ENCODE measurements around the gene DNMT3L. TPM values are rescaled to one million over a fixed set of nuclear protein-coding genes. Genes with fewer than 3 reads are reported as not detected.
A peak's percentile ranks its signal among the peaks of the same experiment; 100 is the strongest.
"Not testable (repeated sequence)": the region's sequence is repeated elsewhere in the genome, so short reads cannot be mapped to it uniquely, and the experiment has no call there.

DNMT3L gene
- total RNA-seq, 1 donor from 2014 or later = not detected

- ATAC-seq; H3K27me3 ChIP-seq (ENCODE audit: low read depth); H3K9me3 ChIP-seq; H3K4me3 ChIP-seq; intact Hi-C loops (cut with DNase I); H3K4me1 ChIP-seq; H3K27ac ChIP-seq; DNase-seq; H3K36me3 ChIP-seq: not testable (repeated sequence)
Measured at GRCh38 chr21:44225605-44226004, 36.1 kb downstream of the DNMT3L start.

GRCh38 chr21:44223334-44223733 is 38.4 kb downstream of the DNMT3L start:
- H3K27me3 ChIP-seq (ENCODE audit: low read depth); DNase-seq; H3K27ac ChIP-seq; H3K4me1 ChIP-seq; H3K9me3 ChIP-seq; H3K4me3 ChIP-seq; intact Hi-C loops (cut with DNase I); H3K36me3 ChIP-seq: not testable (repeated sequence)
- peak in 1 of 2 donors; percentile 20 for ATAC-seq

GRCh38 chr21:44220674-44221073 is 41.0 kb downstream of the DNMT3L start:
- H3K27ac ChIP-seq; H3K4me3 ChIP-seq; intact Hi-C loops (cut with DNase I); H3K4me1 ChIP-seq; DNase-seq; H3K36me3 ChIP-seq; H3K27me3 ChIP-seq (ENCODE audit: low read depth); ATAC-seq; H3K9me3 ChIP-seq: not testable (repeated sequence)

- ATAC-seq; intact Hi-C loops (cut with DNase I); H3K4me1 ChIP-seq: not testable (repeated sequence)
Measured at GRCh38 chr21:44218461-44218860, 43.2 kb downstream of the DNMT3L start.

GRCh38 chr21:44211978-44212377 is 49.7 kb downstream of the DNMT3L start:
- H3K9me3 ChIP-seq; DNase-seq; H3K4me3 ChIP-seq; H3K36me3 ChIP-seq; intact Hi-C loops (cut with DNase I); H3K4me1 ChIP-seq; H3K27me3 ChIP-seq (ENCODE audit: low read depth); H3K27ac ChIP-seq; ATAC-seq: not testable (repeated sequence)

More at GRCh38 chr21:44218461-44218860, 43.2 kb downstream of the DNMT3L start:
- not testable (repeated sequence) for H3K27ac ChIP-seq; DNase-seq; H3K9me3 ChIP-seq; H3K36me3 ChIP-seq; H3K27me3 ChIP-seq (ENCODE audit: low read depth); H3K4me3 ChIP-seq

GRCh38 chr21:44211574-44211973 is 50.1 kb downstream of the DNMT3L start:
- H3K27me3 ChIP-seq (ENCODE audit: low read depth); H3K4me3 ChIP-seq; H3K9me3 ChIP-seq; H3K4me1 ChIP-seq; ATAC-seq; H3K36me3 ChIP-seq; intact Hi-C loops (cut with DNase I); DNase-seq; H3K27ac ChIP-seq: not testable (repeated sequence)

- H3K4me3 ChIP-seq; DNase-seq; H3K9me3 ChIP-seq; H3K27ac ChIP-seq; intact Hi-C loops (cut with DNase I); H3K36me3 ChIP-seq; H3K27me3 ChIP-seq (ENCODE audit: low read depth); H3K4me1 ChIP-seq: not testable (repeated sequence)
- peak; percentile 51 to 69 for ATAC-seq
Measured at GRCh38 chr21:44207860-44208646, 53.6 kb downstream of the DNMT3L start.

GRCh38 chr21:44206698-44207676 is 54.7 kb downstream of the DNMT3L start:
- H3K9me3 ChIP-seq; H3K27me3 ChIP-seq (ENCODE audit: low read depth); H3K4me3 ChIP-seq; H3K36me3 ChIP-seq; DNase-seq; H3K27ac ChIP-seq; intact Hi-C loops (cut with DNase I); H3K4me1 ChIP-seq: not testable (repeated sequence)
- peak; percentile 74 to 79 for ATAC-seq

GRCh38 chr21:44206187-44206586 is 55.5 kb downstream of the DNMT3L start:
- H3K27ac ChIP-seq; intact Hi-C loops (cut with DNase I); H3K27me3 ChIP-seq (ENCODE audit: low read depth); H3K9me3 ChIP-seq; H3K36me3 ChIP-seq; H3K4me1 ChIP-seq; H3K4me3 ChIP-seq; DNase-seq: not testable (repeated sequence)
- peak; percentile 26 to 53 for ATAC-seq

- H3K27ac ChIP-seq; H3K4me1 ChIP-seq; H3K27me3 ChIP-seq (ENCODE audit: low read depth); H3K4me3 ChIP-seq; DNase-seq; H3K9me3 ChIP-seq; H3K36me3 ChIP-seq; intact Hi-C loops (cut with DNase I): not testable (repeated sequence)
- ATAC-seq = peak in 1 of 2 donors; percentile 52
Measured at GRCh38 chr21:44202590-44203299, 59.0 kb downstream of the DNMT3L start.

- DNase-seq; H3K4me3 ChIP-seq; ATAC-seq; H3K36me3 ChIP-seq; H3K27ac ChIP-seq; H3K27me3 ChIP-seq (ENCODE audit: low read depth); intact Hi-C loops (cut with DNase I); H3K9me3 ChIP-seq; H3K4me1 ChIP-seq: not testable (repeated sequence)
Measured at GRCh38 chr21:44199997-44200396, 61.7 kb downstream of the DNMT3L start.
